Esophagus squamous epithelium (tissue), 5 donors: Measurements from ENCODE around the gene MYO5A. TPM values are rescaled to one million over a fixed set of nuclear protein-coding genes. Genes with fewer than 3 reads are reported as not detected.

Source experiments
- DNase-seq: peaks from one replicate; lab custom pipeline; 2025; lab: John Stamatoyannopoulos, UW
- H3K27ac ChIP-seq, 4 donors: fragments of 200-600 bp; sonication (generic); one replicate each; pipeline ENCODE4 v1.5.1; 2016 to 2019; ENCODE audit warnings: mild to moderate bottlenecking in 1 of 4
- H3K27me3 ChIP-seq, 4 donors: fragments of 200-600 bp; sonication (generic); 1 replicate in 3 of 4; 2 replicates in 1 of 4; pipeline versions ENCODE4 v1.5.1 to v1.6.0; 2017 to 2021; ENCODE audit warnings: antibody characterized with exemption in 1 of 4
- H3K36me3 ChIP-seq, 3 donors: fragments of 200-600 bp; sonication (generic); one replicate each; pipeline ENCODE4 v1.5.1; 2016 to 2019
- H3K4me1 ChIP-seq, 3 donors: fragments of 200-600 bp; sonication (generic); one replicate each; pipeline ENCODE4 v1.5.1; 2017 to 2019
- H3K4me3 ChIP-seq, 4 donors: fragments of 200-600 bp; sonication (generic); 1 replicate in 3 of 4; 2 replicates in 1 of 4; pipeline ENCODE4 v1.5.1; 2016 to 2019; ENCODE audit warnings: mild to moderate bottlenecking in 2 of 4, moderate library complexity in 1 of 4
- H3K9me3 ChIP-seq, 3 donors: fragments of 200-600 bp; sonication (generic); one replicate each; pipeline ENCODE4 v1.5.1; 2016 to 2019
- CTCF ChIP-seq, 6 experiments: fragments of 450-650 bp in 4 of 6; fragments of 200-600 bp in 2 of 6; sonication (generic) in 2 of 6; IDR thresholded peaks; one replicate each; pipeline ENCODE4 v1.5.1; 2016 to 2019; ENCODE audit warnings: antibody characterized with exemption in 6 of 6, mild to moderate bottlenecking in 4 of 6, moderate library complexity in 4 of 6
- POLR2A ChIP-seq, 4 donors: fragments of 450-650 bp; IDR thresholded peaks; one replicate each; pipeline ENCODE4 v1.6.1; 2017; ENCODE audit warnings: antibody characterized with exemption in 4 of 4, mild to moderate bottlenecking in 4 of 4, moderate library complexity in 3 of 4
- WGBS, 2 donors: methylation state at CpG; one replicate each; pipeline ENCODE4 v1.1.5; 2018; 5-methylcytosine and 5-hydroxymethylcytosine counted together
- intact Hi-C: fragments of 100-400 bp; cut with DNase I; formaldehyde crosslinking; loops from one replicate; pipeline ENCODE4 v1.15.0; 2022
- total RNA-seq, 4 donors: library from RNA; depleted of rRNA; stranded (reverse); fragments of >200 nt; gene quantifications; one replicate each; pipeline ENCODE4 v1.1.0, GENCODE V29; 2016
- donor health status: DM: yes; HTN: yes; CAD: no.

MYO5A gene
- total RNA-seq, 4 donors from 2014 or later = 11.3 to 24.6 (median 22.3) TPM

GRCh38 chr15:52263563-52264282 lies 265.0 kb downstream of the MYO5A start:
- intact Hi-C loops = no loop called here

GRCh38 chr15:52262364-52262763 lies 266.3 kb downstream of the MYO5A start:
- intact Hi-C loops = no loop called here
- TF ChIP-seq CTCF (IDR thresholded peaks at IDR 0.05) = no peak
- TF ChIP-seq POLR2A (IDR thresholded peaks at IDR 0.05) = no peak

More at GRCh38 chr15:52263563-52264282, 265.0 kb downstream of the MYO5A start:
- peak overlapping the region in 2 of 4 donors; percentile 13 to 82 for H3K27ac ChIP-seq
- peaks cover 0 to 91% (median 0%) of the 10 kb centered on the region in 3 donors for H3K36me3 ChIP-seq
- no peak for DNase-seq
- no peaks in the 10 kb centered on the region for H3K27me3 ChIP-seq
- WGBS, 2 donors = 79 to 80% methylated on average over 10 of the region's 11 CpGs
- H3K9me3 ChIP-seq = no peaks in the 10 kb centered on the region
- H3K4me3 ChIP-seq = no peak overlapping the region
- peaks cover 0 to 21% (median 17%) of the 10 kb centered on the region in 3 donors for H3K4me1 ChIP-seq
- no peak for TF ChIP-seq CTCF (IDR thresholded peaks at IDR 0.05)
- no peak for TF ChIP-seq POLR2A (IDR thresholded peaks at IDR 0.05)

GRCh38 chr15:52261498-52262242 lies 267.0 kb downstream of the MYO5A start:
- Histone ChIP-seq H3K9me3 (no peaks in the 10 kb centered on the region), H3K27me3 (no peaks in the 10 kb centered on the region), H3K4me3 (no peak overlapping the region), H3K27ac (peak overlapping the region; percentile 58 to 84 (median 74)), H3K36me3 (peaks cover 0 to 83% (median 0%) of the 10 kb centered on the region in 3 donors), H3K4me1 (peaks cover 0 to 29% (median 23%) of the 10 kb centered on the region in 3 donors)
- TF ChIP-seq POLR2A (IDR thresholded peaks at IDR 0.05) (no peak), CTCF (IDR thresholded peaks at IDR 0.05) (peak in 2 of 6 experiments; percentile 11 to 15)
- intact Hi-C loops = no loop called here
- DNase-seq = no peak
- 28 to 29% methylated on average over 4 to 7 of the region's 8 CpGs for WGBS, 2 donors

More at GRCh38 chr15:52262364-52262763, 266.3 kb downstream of the MYO5A start:
- no peaks in the 10 kb centered on the region for H3K9me3 ChIP-seq
- peaks cover 0 to 22% (median 17%) of the 10 kb centered on the region in 3 donors for H3K4me1 ChIP-seq
- H3K4me3 ChIP-seq = no peak overlapping the region
- 54 to 66% methylated on average over 1 to 5 of the region's 5 CpGs for WGBS, 2 donors
- peak overlapping the region; percentile 58 to 82 (median 74) for H3K27ac ChIP-seq
- H3K36me3 ChIP-seq = peaks cover 0 to 90% (median 0%) of the 10 kb centered on the region in 3 donors
- H3K27me3 ChIP-seq = no peaks in the 10 kb centered on the region
- DNase-seq = no peak

GRCh38 chr15:52261026-52261425 lies 267.7 kb downstream of the MYO5A start:
- Histone ChIP-seq H3K4me3 (no peak overlapping the region), H3K4me1 (peaks cover 0 to 36% (median 26%) of the 10 kb centered on the region in 3 donors), H3K9me3 (no peaks in the 10 kb centered on the region), H3K27me3 (no peaks in the 10 kb centered on the region), H3K36me3 (peaks cover 0 to 80% (median 0%) of the 10 kb centered on the region in 3 donors), H3K27ac (peak overlapping the region; percentile 27 to 84 (median 74))
- intact Hi-C loops = no loop called here
- WGBS, 2 donors = 85 to 87% methylated on average over 4 to 7 of the region's 10 CpGs
- no peak for DNase-seq
- no peak for TF ChIP-seq CTCF (IDR thresholded peaks at IDR 0.05)
- no peak for TF ChIP-seq POLR2A (IDR thresholded peaks at IDR 0.05)
